MCF 10A (cell line): Measurements from ENCODE around the gene CADPS. TPM values are rescaled to one million over a fixed set of nuclear protein-coding genes. Genes with fewer than 3 reads are reported as not detected.

ENCODE experiments used
- BruUV-seq: library from RNA; stranded (reverse); fragments of 400-500 nt; replicated peaks from 2 replicates; lab custom pipeline; 2021; lab: Mats Ljungman, UMichigan
- CTCF ChIA-PET: fragments of 300-600 bp; sonication (Branson Sonifier 250); formaldehyde crosslinking; extraction: SDS; loops from one replicate; lab custom pipeline; 2021; ENCODE audit warnings: antibody characterized with exemption, inconsistent platforms; lab: Yijun Ruan, JAX
- POLR2A ChIA-PET: fragments of 300-600, 350-650 bp; sonication (Branson Sonifier 250); formaldehyde crosslinking; extraction: SDS; loops from one replicate; lab custom pipeline; 2020; ENCODE audit warnings: antibody characterized with exemption, inconsistent platforms; lab: Yijun Ruan, JAX
- DNase-seq: peaks from one replicate; pipeline ENCODE4 v3.0.0-alpha.2; 2018; ENCODE audit not compliant: unreplicated experiment
- H3K27ac Mint-ChIP-seq: one replicate; pipeline ENCODE4 v1.8.0; 2022; ENCODE audit warnings: mild to moderate bottlenecking, low read depth, mixed read lengths; ENCODE audit not compliant: unreplicated experiment
- H3K27me3 Mint-ChIP-seq: one replicate; pipeline ENCODE4 v1.8.0; 2022; ENCODE audit warnings: mixed read lengths; ENCODE audit not compliant: insufficient read depth, unreplicated experiment
- H3K36me3 Mint-ChIP-seq: one replicate; pipeline ENCODE4 v1.8.0; 2022; ENCODE audit warnings: mild to moderate bottlenecking, moderate library complexity, mixed read lengths; ENCODE audit not compliant: insufficient read depth, unreplicated experiment
- H3K4me1 Mint-ChIP-seq: one replicate; pipeline ENCODE4 v1.8.0; 2022; ENCODE audit warnings: mixed read lengths; ENCODE audit not compliant: insufficient read depth, unreplicated experiment
- H3K4me3 Mint-ChIP-seq: one replicate; pipeline ENCODE4 v1.8.0; 2022; ENCODE audit warnings: mild to moderate bottlenecking, moderate library complexity, mixed read lengths; ENCODE audit not compliant: unreplicated experiment
- H3K9me3 Mint-ChIP-seq: one replicate; pipeline ENCODE4 v1.8.0; 2022; ENCODE audit warnings: mixed read lengths; ENCODE audit not compliant: unreplicated experiment
- intact Hi-C: fragments of 100-400 bp; cut with micrococcal nuclease; formaldehyde crosslinking; loops from 2 replicates; pipeline ENCODE4 v1.14.1; 2022
- total RNA-seq: library from RNA; stranded (reverse); gene quantifications from 2 replicates; pipeline ENCODE4 v1.2.3, GENCODE V29; 2022
- TF ChIP-seq, protein P1 (sequence below): fragments of 200-600 bp; IDR thresholded peaks from one replicate; pipeline ENCODE4 v1.8.0; 2022; ENCODE audit warnings: antibody characterized with exemption, mild to moderate bottlenecking; ENCODE audit not compliant: unreplicated experiment

The CADPS gene
- total RNA-seq, 1 experiment from 2014 or later = not detected

DNA sequence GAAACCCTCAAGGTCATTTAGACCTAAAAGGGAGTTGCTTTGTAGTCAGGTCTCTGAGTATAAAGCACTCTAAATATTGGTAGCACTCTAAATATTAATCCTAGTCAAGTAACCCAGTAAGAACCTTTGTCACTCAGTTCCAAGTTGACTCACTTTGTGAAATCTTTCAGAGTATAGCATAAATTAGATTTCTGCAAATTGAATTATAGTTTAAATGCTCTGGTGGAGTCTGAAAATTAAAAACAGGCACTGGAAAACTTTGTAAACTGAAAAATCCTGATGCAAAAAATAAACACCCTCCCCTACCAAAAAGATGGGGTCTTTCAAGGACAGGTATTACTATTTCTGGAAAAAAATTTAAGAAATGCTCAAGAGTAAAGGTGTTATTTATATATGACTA is 305.6 kb downstream of the CADPS start:
- no peaks in the 10 kb centered on the region for H3K9me3 Mint-ChIP-seq
- intact Hi-C loops = no loop called here
- ChIA-PET POLR2A (no interaction called here), CTCF (no interaction called here)
- H3K27ac Mint-ChIP-seq = no peak overlapping the region
- no peaks in the 10 kb centered on the region for H3K27me3 Mint-ChIP-seq
- TF ChIP-seq, protein P1, sequence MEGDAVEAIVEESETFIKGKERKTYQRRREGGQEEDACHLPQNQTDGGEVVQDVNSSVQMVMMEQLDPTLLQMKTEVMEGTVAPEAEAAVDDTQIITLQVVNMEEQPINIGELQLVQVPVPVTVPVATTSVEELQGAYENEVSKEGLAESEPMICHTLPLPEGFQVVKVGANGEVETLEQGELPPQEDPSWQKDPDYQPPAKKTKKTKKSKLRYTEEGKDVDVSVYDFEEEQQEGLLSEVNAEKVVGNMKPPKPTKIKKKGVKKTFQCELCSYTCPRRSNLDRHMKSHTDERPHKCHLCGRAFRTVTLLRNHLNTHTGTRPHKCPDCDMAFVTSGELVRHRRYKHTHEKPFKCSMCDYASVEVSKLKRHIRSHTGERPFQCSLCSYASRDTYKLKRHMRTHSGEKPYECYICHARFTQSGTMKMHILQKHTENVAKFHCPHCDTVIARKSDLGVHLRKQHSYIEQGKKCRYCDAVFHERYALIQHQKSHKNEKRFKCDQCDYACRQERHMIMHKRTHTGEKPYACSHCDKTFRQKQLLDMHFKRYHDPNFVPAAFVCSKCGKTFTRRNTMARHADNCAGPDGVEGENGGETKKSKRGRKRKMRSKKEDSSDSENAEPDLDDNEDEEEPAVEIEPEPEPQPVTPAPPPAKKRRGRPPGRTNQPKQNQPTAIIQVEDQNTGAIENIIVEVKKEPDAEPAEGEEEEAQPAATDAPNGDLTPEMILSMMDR = no peak
- no peaks in the 10 kb centered on the region for H3K36me3 Mint-ChIP-seq
- no TSS peak for BruUV-seq
- peaks cover 15% of the 10 kb centered on the region for H3K4me1 Mint-ChIP-seq
- no peak for DNase-seq
- no peak overlapping the region for H3K4me3 Mint-ChIP-seq

DNA sequence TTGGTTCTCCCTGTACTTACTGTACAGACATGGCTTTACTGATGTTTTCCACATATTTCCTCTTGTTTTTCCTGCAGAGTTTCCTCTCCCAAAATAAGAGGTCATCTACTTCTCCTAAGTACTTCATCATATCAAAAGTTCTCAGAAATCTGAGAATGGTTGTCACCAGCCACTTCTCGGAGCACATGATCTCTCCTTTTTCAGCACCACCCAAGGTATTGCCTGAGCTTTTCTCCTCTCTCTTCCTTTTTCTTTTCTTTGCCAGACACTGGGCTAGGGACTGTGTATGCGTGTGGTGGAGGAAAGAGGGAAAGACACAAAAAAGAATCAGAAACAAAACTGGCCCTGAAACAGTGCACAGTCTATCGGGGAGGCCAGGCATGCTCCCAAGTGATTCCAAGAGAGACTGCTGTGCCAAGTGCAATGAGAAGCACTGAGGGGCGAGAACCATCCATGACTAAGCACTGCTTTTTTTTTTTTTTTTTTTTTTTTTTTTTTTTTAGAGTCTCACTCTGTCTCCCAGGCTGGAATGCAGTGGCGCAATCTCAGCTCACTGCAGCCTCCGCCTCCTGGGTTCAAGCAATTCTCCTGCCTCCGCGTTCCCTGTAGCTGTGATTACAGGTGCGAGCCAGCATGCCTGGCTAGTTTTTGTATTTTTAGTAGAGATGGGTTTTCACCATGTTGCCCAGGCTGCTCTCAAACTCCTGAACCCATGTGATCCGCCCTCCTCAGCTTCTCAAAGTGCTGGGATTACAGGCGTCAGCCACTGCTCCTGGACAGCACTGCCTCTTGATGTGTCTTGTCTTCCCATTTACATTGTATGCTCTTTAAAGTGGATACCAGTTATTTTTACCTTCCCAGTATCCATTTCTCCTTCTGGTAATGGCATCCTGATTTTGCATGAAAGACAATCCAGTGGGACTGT is 307.9 kb downstream of the CADPS start:
- intact Hi-C loops = no loop called here
- Mint-ChIP-seq H3K4me1 (peaks cover 20% of the 10 kb centered on the region), H3K4me3 (peak overlapping the region; percentile 38), H3K27me3 (no peaks in the 10 kb centered on the region), H3K36me3 (no peaks in the 10 kb centered on the region), H3K9me3 (no peaks in the 10 kb centered on the region), H3K27ac (peak overlapping the region; percentile 50)
- ChIA-PET CTCF (interaction anchor here (0.6 to 1.3 kb wide), 5 partner anchors 37 to 366 kb away, joined by 3 to 4 read pairs (median 3); no protein-coding TSS in a partner anchor), POLR2A (interaction anchor here (0.6 to 1.3 kb wide), 2 partner anchors 34 to 37 kb away, joined by 3 to 5 read pairs; no protein-coding TSS in a partner anchor)
- TF ChIP-seq, protein P1 = no peak
- DNase-seq = peak; percentile 89
- no TSS peak for BruUV-seq

DNA sequence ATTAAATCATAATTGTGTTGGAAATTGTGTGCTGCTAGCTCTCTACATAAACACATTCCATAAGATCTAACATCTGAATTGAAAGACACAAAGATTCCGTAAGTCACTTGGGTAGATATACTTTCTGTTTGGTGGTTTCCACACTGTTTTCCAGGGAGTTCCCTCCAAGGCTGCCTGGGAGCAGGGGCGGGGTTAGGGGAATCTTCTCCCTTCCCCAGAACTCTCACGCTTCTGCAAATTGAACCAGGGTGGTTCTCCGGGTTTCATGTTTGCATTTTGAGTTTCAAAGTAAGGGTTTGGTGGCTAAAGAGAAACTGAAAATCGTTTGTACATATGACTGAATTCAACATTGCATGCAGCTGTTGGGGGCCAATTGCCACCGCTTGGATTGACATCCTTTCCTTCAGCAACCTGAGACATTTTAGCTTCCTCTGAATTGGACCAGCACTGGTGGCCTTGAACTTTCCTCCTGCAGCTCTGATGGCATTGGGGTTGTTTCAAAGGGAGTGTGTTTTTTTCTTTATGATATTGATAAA is 309.1 kb downstream of the CADPS start:
- TF ChIP-seq, protein P1 = no peak
- no peak for DNase-seq
- peaks cover 27% of the 10 kb centered on the region for H3K4me1 Mint-ChIP-seq
- H3K27ac Mint-ChIP-seq = no peak overlapping the region
- ChIA-PET POLR2A (no interaction called here), CTCF (interaction anchor here (0.7 to 1.3 kb wide), 6 partner anchors 9 to 365 kb away, joined by 3 to 5 read pairs (median 4); no protein-coding TSS in a partner anchor)
- no TSS peak for BruUV-seq
- no peaks in the 10 kb centered on the region for H3K27me3 Mint-ChIP-seq
- intact Hi-C loops = no loop called here
- no peaks in the 10 kb centered on the region for H3K36me3 Mint-ChIP-seq
- no peak overlapping the region for H3K4me3 Mint-ChIP-seq
- no peaks in the 10 kb centered on the region for H3K9me3 Mint-ChIP-seq

DNA sequence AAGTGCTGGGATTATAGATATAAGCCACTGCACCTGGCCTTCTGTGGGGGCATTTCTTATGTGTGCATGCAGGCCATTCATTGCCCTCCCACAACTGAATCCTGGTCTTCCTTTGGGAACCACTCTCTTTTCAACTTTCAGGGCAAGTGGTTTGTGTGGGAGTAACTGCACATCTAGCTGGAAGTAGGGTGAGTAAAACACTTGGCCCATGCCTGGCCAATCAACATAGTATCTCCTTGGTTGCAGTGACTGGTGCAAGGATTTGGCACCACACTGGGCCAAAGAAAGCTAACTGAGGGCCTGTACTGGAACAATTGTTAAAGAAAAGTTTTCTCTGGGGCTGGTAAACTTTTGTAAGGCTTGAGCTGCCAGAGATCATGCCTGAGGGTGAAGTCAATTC is 312.6 kb downstream of the CADPS start:
- ChIA-PET CTCF (interaction anchor here (0.9 to 7.4 kb wide), 6 partner anchors 8 to 361 kb away, joined by 3 to 92 read pairs (median 4); no protein-coding TSS in a partner anchor), POLR2A (no interaction called here)
- Mint-ChIP-seq H3K27me3 (no peaks in the 10 kb centered on the region), H3K36me3 (no peaks in the 10 kb centered on the region), H3K27ac (no peak overlapping the region), H3K4me1 (peaks cover 22% of the 10 kb centered on the region), H3K9me3 (no peaks in the 10 kb centered on the region), H3K4me3 (no peak overlapping the region)
- TF ChIP-seq, protein P1 = no peak
- peak; percentile 25 for DNase-seq
- intact Hi-C loops = no loop called here
- BruUV-seq = no TSS peak
